Psoas muscle (tissue), 8 donors: ENCODE measurements around the gene GTSE1. TPM values are rescaled to one million over a fixed set of nuclear protein-coding genes. Genes with fewer than 3 reads are reported as not detected.

Experiments used
- ATAC-seq, 4 donors: fragments of 200-7000 bp; cut with Tn5 transposase; one replicate each; pipeline ENCODE4 v1.9.1; 2020; ENCODE audit warnings: moderate library complexity in 3 of 4, mild to moderate bottlenecking in 2 of 4
- DNase-seq, 2 donors: peaks; one replicate each; pipeline ENCODE4 v3.0.0-alpha.2; 2020
- H3K27ac ChIP-seq: fragments of 200-600 bp; one replicate; pipeline ENCODE4 v1.8.0; 2022
- H3K27me3 ChIP-seq, 3 donors: fragments of 200-600 bp in 1 of 3; one replicate each; pipeline versions ENCODE4 v1.6.1 to v1.8.0; 2013 to 2022; ENCODE audit warnings: low read length in 2 of 3, mild to moderate bottlenecking in 2 of 3, moderate library complexity in 1 of 3; ENCODE audit not compliant: insufficient read depth in 3 of 3
- H3K36me3 ChIP-seq, 2 donors: fragments of 200-600 bp in 1 of 2; one replicate each; pipeline versions ENCODE4 v1.6.1 to v1.8.0; 2013 to 2022; ENCODE audit warnings: low read depth in 1 of 2, mild to moderate bottlenecking in 1 of 2, moderate library complexity in 1 of 2; ENCODE audit not compliant: insufficient read depth in 1 of 2
- H3K4me1 ChIP-seq: fragments of 200-600 bp; one replicate; pipeline ENCODE4 v1.8.0; 2022
- H3K4me3 ChIP-seq: fragments of 200-600 bp; one replicate; pipeline ENCODE4 v1.8.0; 2022; ENCODE audit warnings: mild to moderate bottlenecking
- H3K9me3 ChIP-seq: fragments of 200-600 bp; one replicate; pipeline ENCODE4 v1.8.0; 2022
- CTCF ChIP-seq: fragments of 200-600 bp; IDR thresholded peaks from one replicate; pipeline ENCODE4 v1.8.0; 2022; ENCODE audit warnings: antibody characterized with exemption
- WGBS, 3 donors: extraction: QIAGEN DNeasy Blood & Tissue Kit; methylation state at CpG; one replicate each; pipeline versions ENCODE4 v1.1.6 to v1.1.7; 2013; 5-methylcytosine and 5-hydroxymethylcytosine counted together
- intact Hi-C, 2 donors: fragments of 100-400 bp; cut with DNase I; formaldehyde crosslinking; loops; one replicate each; pipeline versions ENCODE4 v1.11.0 to v1.14.2; 2022
- polyA plus RNA-seq, 3 donors: library from polyadenylated mRNA; stranded (reverse); fragments of 200-250 nt; gene quantifications; one replicate each; pipeline ENCODE4 v1.2.3, GENCODE V29; 2013
- total RNA-seq, 4 donors: library from RNA; stranded (reverse); fragmentation: NEBNext Ultra II Directional in 2 of 4; extraction: Animal tissue kit (Norgen Biotek cat#: 25700) in 2 of 4; gene quantifications; one replicate each; pipeline versions ENCODE4 v1.2.1 to v1.2.4, GENCODE V29; 2021 to 2023
- donor health status: healthy with polysubstance abuse.
- donor health status: DM: no; HTN: no; CAD: no; lungs with moderate emphysema.
- donor health status: Bipolar disorder and iron deficiency.
- donor health status: healthy.
- donor health status: DM: yes; HTN: yes; CAD: no.
- donor health status: DM: no; HTN: no; CAD: no.
- donor health status: DM: no; HTN: no; CAD: no.
- donor health status: DM: yes; HTN: yes; CAD: no.

The GTSE1 gene
- total and polyA plus RNA-seq, 7 donors, result 0.04 to 0.47 (median 0.16) TPM; not detected in 1

- ATAC-seq (no peak), DNase-seq (no peak)
- no peak overlapping the region for H3K4me3 ChIP-seq
- no peaks in the 10 kb centered on the region for H3K36me3 ChIP-seq
- intact Hi-C loops, result no loop called here
- 95 to 97% (median 96%) methylated on average over 13 of the region's 13 CpGs for WGBS, 3 donors
- H3K27me3 ChIP-seq, result no peaks in the 10 kb centered on the region
- TF ChIP-seq CTCF, result no peak
- no peaks in the 10 kb centered on the region for H3K4me1 ChIP-seq
- no peak overlapping the region for H3K27ac ChIP-seq
- no peaks in the 10 kb centered on the region for H3K9me3 ChIP-seq
Measured at GRCh38 chr22:46327691-46328465, 31.2 kb downstream of the GTSE1 start.

- no peak for TF ChIP-seq CTCF
- H3K27ac ChIP-seq, result no peak overlapping the region
- ATAC-seq (no peak), DNase-seq (no peak)
- H3K9me3 ChIP-seq, result no peaks in the 10 kb centered on the region
- H3K27me3 ChIP-seq, result no peaks in the 10 kb centered on the region
- H3K4me3 ChIP-seq, result no peak overlapping the region
- H3K36me3 ChIP-seq, result no peaks in the 10 kb centered on the region
- H3K4me1 ChIP-seq, result no peaks in the 10 kb centered on the region
- intact Hi-C loops, result no loop called here
- 91 to 95% (median 94%) methylated on average over 11 of the region's 11 CpGs for WGBS, 3 donors
Measured at GRCh38 chr22:46328797-46329196, 32.1 kb downstream of the GTSE1 start.

- Histone ChIP-seq H3K4me3 (no peak overlapping the region), H3K27me3 (no peaks in the 10 kb centered on the region), H3K4me1 (no peaks in the 10 kb centered on the region), H3K36me3 (no peaks in the 10 kb centered on the region), H3K9me3 (no peaks in the 10 kb centered on the region), H3K27ac (no peak overlapping the region)
- 87 to 94% (median 91%) methylated on average over 7 to 8 of the region's 8 CpGs for WGBS, 3 donors
- DNase-seq (no peak), ATAC-seq (no peak)
- intact Hi-C loops, result no loop called here
- TF ChIP-seq CTCF, result no peak
Measured at GRCh38 chr22:46329616-46330015, 32.9 kb downstream of the GTSE1 start.

DNA sequence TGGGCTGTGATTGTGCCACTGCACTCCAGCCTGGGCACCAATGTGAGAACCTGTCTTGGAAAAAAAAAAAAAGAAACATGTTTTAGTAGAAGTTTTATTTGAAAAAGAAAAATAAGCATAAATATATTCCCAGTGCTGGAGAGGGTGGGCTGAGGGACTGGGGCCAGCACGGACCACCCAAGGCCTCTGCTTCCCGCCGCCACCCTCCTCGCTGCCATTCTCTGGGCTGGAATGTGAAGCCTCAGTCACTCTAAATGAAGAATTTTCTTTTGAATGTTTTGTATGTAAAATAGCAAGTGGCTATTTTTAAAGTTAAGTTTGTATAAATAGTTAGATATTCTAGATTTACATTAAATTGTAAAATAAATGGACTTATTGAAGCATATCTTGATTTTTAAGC, 33.8 kb downstream of the GTSE1 start:
- ATAC-seq (no peak), DNase-seq (no peak)
- H3K4me3 ChIP-seq, result no peak overlapping the region
- H3K27me3 ChIP-seq, result no peaks in the 10 kb centered on the region
- H3K9me3 ChIP-seq, result no peaks in the 10 kb centered on the region
- no peak for TF ChIP-seq CTCF
- 94 to 98% (median 97%) methylated on average over 4 of the region's 4 CpGs for WGBS, 3 donors
- H3K36me3 ChIP-seq, result no peaks in the 10 kb centered on the region
- no peak overlapping the region for H3K27ac ChIP-seq
- intact Hi-C loops, result no loop called here
- H3K4me1 ChIP-seq, result no peaks in the 10 kb centered on the region

- intact Hi-C loops, result no loop called here
- H3K4me1 ChIP-seq, result peaks cover 1% of the 10 kb centered on the region
- H3K27ac ChIP-seq, result no peak overlapping the region
- ATAC-seq (no peak), DNase-seq (no peak)
- no peak for TF ChIP-seq CTCF
- 92 to 96% (median 95%) methylated on average over 23 of the region's 23 CpGs for WGBS, 3 donors
- H3K9me3 ChIP-seq, result no peaks in the 10 kb centered on the region
- H3K27me3 ChIP-seq, result no peaks in the 10 kb centered on the region
- H3K36me3 ChIP-seq, result no peaks in the 10 kb centered on the region
- H3K4me3 ChIP-seq, result no peak overlapping the region
Measured at GRCh38 chr22:46331496-46331895, 34.8 kb downstream of the GTSE1 start.
